CD4-positive, alpha-beta T cell (primary cell): ENCODE results near the gene KMT5C. TPM values are rescaled to one million over a fixed set of nuclear protein-coding genes. Genes with fewer than 3 reads are reported as not detected.
A peak's percentile ranks its signal among the peaks of the same experiment; 100 is the strongest.

Experiments used
- ATAC-seq: fragments of 200-7000 bp; cut with Tn5 transposase; one replicate; pipeline ENCODE4 v1.10.0; 2022; ENCODE audit warnings: mild to moderate bottlenecking; ENCODE audit not compliant: poor library complexity
- CTCF ChIA-PET: fragments of 350-600 bp; sonication (Branson Sonifier 250); formaldehyde crosslinking; loops from one replicate; lab custom pipeline; 2021; ENCODE audit warnings: antibody characterized with exemption, inconsistent platforms; lab: Charles Lee
- POLR2A ChIA-PET: fragments of 350-600 bp; sonication (Branson Sonifier 250); formaldehyde crosslinking; loops from one replicate; lab custom pipeline; 2021; ENCODE audit warnings: antibody characterized with exemption, inconsistent platforms; lab: Charles Lee
- DNase-seq, 14 experiments: peaks; one replicate each; pipeline ENCODE4 v3.0.0-alpha.2; 2013 to 2020; ENCODE audit warnings: mixed read lengths in 2 of 14
- H3K27ac ChIP-seq, 2 donors: one replicate each; pipeline versions ENCODE4 v1.5.1 to v1.7.0; 2013; ENCODE audit warnings: low read length in 2 of 2, low read depth in 1 of 2, mild to moderate bottlenecking in 1 of 2
- H3K27me3 ChIP-seq, 2 experiments: 1 replicate in 1 of 2; 2 replicates in 1 of 2; pipeline versions ENCODE4 v1.6.1 to v1.7.0; 2013; ENCODE audit warnings: low read length in 2 of 2, control low read depth in 1 of 2, mild to moderate bottlenecking in 1 of 2, moderate library complexity in 1 of 2; ENCODE audit not compliant: insufficient read depth in 2 of 2, control insufficient read depth in 1 of 2
- H3K36me3 ChIP-seq: one replicate; pipeline ENCODE4 v1.6.1; 2013; ENCODE audit warnings: low read length, control low read depth; ENCODE audit not compliant: insufficient read depth
- H3K4me1 ChIP-seq: one replicate; pipeline ENCODE4 v1.6.1; 2013; ENCODE audit warnings: low read length, control low read depth; ENCODE audit not compliant: insufficient read depth
- H3K4me3 ChIP-seq: one replicate; pipeline ENCODE4 v1.5.1; 2013; ENCODE audit warnings: mild to moderate bottlenecking, low read length, moderate library complexity
- H3K9me3 ChIP-seq, 2 experiments: 1 replicate in 1 of 2; 2 replicates in 1 of 2; pipeline versions ENCODE4 v1.6.1 to v1.7.0; 2013; ENCODE audit warnings: low read length in 2 of 2, mild to moderate bottlenecking in 2 of 2, control low read depth in 1 of 2, moderate library complexity in 1 of 2; ENCODE audit not compliant: control insufficient read depth in 1 of 2, insufficient read depth in 1 of 2
- H3K27ac Mint-ChIP-seq: one replicate; pipeline ENCODE4 v1.8.0; 2020; ENCODE audit warnings: mixed read lengths
- H3K27me3 Mint-ChIP-seq: one replicate; pipeline ENCODE4 v1.8.0; 2021; ENCODE audit warnings: mixed read lengths
- H3K36me3 Mint-ChIP-seq: one replicate; pipeline ENCODE4 v1.8.0; 2021; ENCODE audit warnings: low read depth, mixed read lengths
- H3K4me1 Mint-ChIP-seq: one replicate; pipeline ENCODE4 v1.8.0; 2021; ENCODE audit warnings: low read depth, mixed read lengths
- H3K4me3 Mint-ChIP-seq: one replicate; pipeline ENCODE4 v1.8.0; 2020; ENCODE audit warnings: mild to moderate bottlenecking, mixed read lengths
- H3K9me3 Mint-ChIP-seq: one replicate; pipeline ENCODE4 v1.8.0; 2020; ENCODE audit warnings: mixed read lengths
- CTCF ChIP-seq: fragments of 200-600 bp; IDR thresholded peaks from one replicate; pipeline ENCODE4 v1.8.0; 2022; ENCODE audit warnings: antibody characterized with exemption, mild to moderate bottlenecking
- intact Hi-C, 2 experiments: fragments of 100-400 bp; cut with DNase I in 1 of 2; cut with micrococcal nuclease in 1 of 2; formaldehyde crosslinking; loops; one replicate each; pipeline versions ENCODE4 v1.15.1 to v1.9.0; 2023 to 2025; cut with DNase I, micrococcal nuclease
- total RNA-seq, 174 experiments: library from RNA in 2 of 174; stranded (reverse) in 2 of 174; gene quantifications; one replicate each; pipeline ENCODE4 v1.2.3 and lab custom pipeline; 2021 to 2026

KMT5C gene
- total RNA-seq, 2 experiments from 2014 or later: 113 to 115 TPM

GRCh38 chr19:55303477-55303876 is 36.2 kb upstream of the KMT5C start:
- peaks cover 21% of the 10 kb centered on the region for H3K4me1 ChIP-seq
- Mint-ChIP-seq H3K9me3 (no peaks in the 10 kb centered on the region), H3K4me1 (peaks cover 14% of the 10 kb centered on the region), H3K36me3 (no peaks in the 10 kb centered on the region), H3K27ac (no peak overlapping the region), H3K27me3 (no peaks in the 10 kb centered on the region), H3K4me3 (no peak overlapping the region)
- POLR2A ChIA-PET: interaction anchor here (1.2 kb wide), 1 partner anchor 36 kb away, joined by 3 read pairs; no protein-coding TSS in a partner anchor
- no peaks in the 10 kb centered on the region for H3K36me3 ChIP-seq
- intact Hi-C loops: loop anchor here (2.0 to 10.0 kb wide), 5 partner anchors 79 to 201 kb away; no protein-coding TSS in a partner anchor
- CTCF ChIA-PET: interaction anchor here (3.0 kb wide), 1 partner anchor 81 kb away, joined by 31 read pairs; the partner anchor contains the start of gene TMEM238
- no peaks in the 10 kb centered on the region for H3K27me3 ChIP-seq
- TF ChIP-seq CTCF: no peak
- no peaks in the 10 kb centered on the region for H3K9me3 ChIP-seq
- DNase-seq: no peak
- H3K27ac ChIP-seq: no peak overlapping the region
- no peak overlapping the region for H3K4me3 ChIP-seq
- no peak for ATAC-seq

GRCh38 chr19:55304279-55304978 is 35.2 kb upstream of the KMT5C start:
- no peak overlapping the region for H3K4me3 ChIP-seq
- no peaks in the 10 kb centered on the region for H3K9me3 Mint-ChIP-seq
- intact Hi-C loops: loop anchor here (5.0 to 10.0 kb wide), 3 partner anchors 127 to 200 kb away; no protein-coding TSS in a partner anchor
- no peaks in the 10 kb centered on the region for H3K36me3 ChIP-seq
- H3K27me3 Mint-ChIP-seq: no peaks in the 10 kb centered on the region
- H3K27ac Mint-ChIP-seq: no peak overlapping the region
- DNase-seq: peak in 5 of 14 experiments; percentile 10 to 53 (median 35)
- ATAC-seq: no peak
- peaks cover 21% of the 10 kb centered on the region for H3K4me1 ChIP-seq
- H3K36me3 Mint-ChIP-seq: no peaks in the 10 kb centered on the region
- H3K27me3 ChIP-seq: no peaks in the 10 kb centered on the region
- peaks cover 0 to 3% of the 10 kb centered on the region in 2 experiments for H3K9me3 ChIP-seq
- H3K4me1 Mint-ChIP-seq: peaks cover 14% of the 10 kb centered on the region
- ChIA-PET POLR2A (interaction anchor here (1.0 kb wide), 1 partner anchor 35 kb away, joined by 6 read pairs; the partner anchor contains the start of gene KMT5C), CTCF (no interaction called here)
- H3K4me3 Mint-ChIP-seq: no peak overlapping the region
- TF ChIP-seq CTCF: no peak
- H3K27ac ChIP-seq: no peak overlapping the region

- intact Hi-C loops: loop anchor here (1.0 to 10.0 kb wide), 4 partner anchors 34 to 200 kb away; partner anchors contain the start of gene KMT5C (in 1 of the 2)
- Histone ChIP-seq H3K36me3 (no peaks in the 10 kb centered on the region), H3K27me3 (no peaks in the 10 kb centered on the region), H3K27ac (no peak overlapping the region), H3K4me3 (no peak overlapping the region), H3K9me3 (peaks cover 0 to 7% of the 10 kb centered on the region in 2 experiments), H3K4me1 (peaks cover 21% of the 10 kb centered on the region)
- Mint-ChIP-seq H3K4me1 (peaks cover 14% of the 10 kb centered on the region), H3K27me3 (no peaks in the 10 kb centered on the region), H3K27ac (no peak overlapping the region), H3K9me3 (no peaks in the 10 kb centered on the region), H3K36me3 (no peaks in the 10 kb centered on the region), H3K4me3 (no peak overlapping the region)
- ChIA-PET POLR2A (interaction anchor here (1.0 kb wide), 1 partner anchor 34 kb away, joined by 6 read pairs; the partner anchor contains the start of gene KMT5C), CTCF (no interaction called here)
- ATAC-seq: no peak
- TF ChIP-seq CTCF: no peak
- DNase-seq: no peak
Observed at GRCh38 chr19:55304980-55305379, 34.7 kb upstream of the KMT5C start.
